Measurements from ENCODE around the gene NDUFB1.

NDUFB1 gene

DNA sequence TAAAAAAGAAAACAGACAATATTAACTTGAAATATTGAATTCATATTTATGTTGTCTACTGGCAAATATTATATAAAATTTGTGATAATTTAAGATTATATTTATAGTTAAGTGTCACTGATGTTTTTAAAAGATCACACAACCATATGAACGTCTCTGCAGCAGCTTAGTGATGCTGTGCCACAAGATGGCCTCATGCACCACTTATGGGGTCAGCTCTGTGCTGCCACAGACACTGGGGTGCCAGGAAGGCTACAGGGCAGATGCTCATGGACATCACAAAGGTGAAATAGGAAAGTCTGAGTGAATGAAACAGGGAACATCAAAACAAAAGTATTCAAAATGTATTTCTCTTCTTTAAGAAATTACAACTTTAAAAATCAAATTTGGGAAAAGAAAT is 28.2 kb downstream of the NDUFB1 start:
- DNase-seq = no peak

DNA sequence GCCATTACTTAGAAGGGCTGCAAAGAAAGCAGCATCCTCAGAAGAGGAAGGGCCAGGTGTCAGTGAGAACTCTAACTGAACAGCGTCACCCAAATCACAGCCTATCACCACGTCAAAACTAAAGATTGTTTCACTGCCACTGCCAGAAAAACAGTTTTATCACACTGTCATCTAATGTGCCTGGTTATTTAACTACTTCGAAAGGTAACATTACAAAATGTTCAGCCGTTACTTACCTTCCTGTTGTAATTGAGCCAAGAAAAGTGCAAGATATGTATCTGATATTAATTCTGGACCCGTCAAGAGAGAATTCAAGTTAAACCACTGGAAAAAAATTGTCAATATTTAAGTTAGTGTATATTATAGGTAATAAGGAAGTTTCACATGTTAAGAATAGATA is 33.0 kb downstream of the NDUFB1 start:
- no peak for DNase-seq

DNA sequence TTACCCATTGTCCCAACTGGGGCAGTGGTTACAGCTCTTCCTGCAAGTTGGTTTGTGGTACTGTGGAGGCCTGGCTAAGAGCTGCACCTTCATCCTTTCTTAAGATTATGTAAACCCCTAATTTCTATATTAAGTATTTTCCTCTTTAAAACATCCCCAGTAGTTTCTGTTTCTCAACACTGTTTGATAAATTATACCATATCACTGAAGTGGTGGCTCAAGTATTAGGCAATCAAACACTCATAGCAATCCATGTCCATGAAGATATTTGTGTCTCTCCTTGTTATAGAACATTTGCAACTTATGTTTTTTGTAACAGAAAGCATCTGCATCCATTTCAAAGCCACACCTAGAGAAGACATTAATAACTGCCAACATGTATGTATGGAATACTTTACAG is 47.0 kb downstream of the NDUFB1 start:
- DNase-seq = no peak

All from T-helper 9 cell (primary cell).